GM18868 (cell line): Measurements from ENCODE around the gene HSPB2.

ENCODE experiments used
- ATAC-seq: cut with Tn5 transposase; IDR thresholded peaks from one replicate; pipeline ENCODE4 v1.9.1; 2021; ENCODE audit warnings: mild to moderate bottlenecking, moderate library complexity; ENCODE audit not compliant: unreplicated experiment

The HSPB2 gene

GRCh38 chr11:111937461-111937769, 24.9 kb downstream of the HSPB2 start:
- ATAC-seq = no peak

DNA sequence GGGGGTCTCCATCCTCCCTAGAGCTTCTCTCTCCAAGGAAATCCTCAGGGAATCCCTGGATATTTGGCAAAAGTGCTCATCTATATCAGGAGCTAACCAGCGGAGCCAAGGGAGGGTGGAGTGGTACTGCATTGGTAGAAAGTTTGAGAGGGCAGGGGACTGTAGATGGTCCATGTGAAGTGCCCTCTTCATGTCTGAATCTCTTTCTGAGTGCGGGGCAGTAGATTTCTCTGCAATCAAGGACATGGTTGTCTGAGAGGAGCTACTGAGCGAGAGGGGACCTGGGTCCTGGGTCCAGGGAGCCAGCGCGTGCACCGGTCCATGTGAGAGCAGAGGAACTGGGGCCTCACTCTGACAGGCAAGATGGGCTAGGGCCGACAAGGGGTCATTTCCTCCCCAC, 25.3 kb downstream of the HSPB2 start:
- no peak for ATAC-seq

- peak; percentile 94 for ATAC-seq
Measured at GRCh38 chr11:111938687-111939160, 26.2 kb downstream of the HSPB2 start.

DNA sequence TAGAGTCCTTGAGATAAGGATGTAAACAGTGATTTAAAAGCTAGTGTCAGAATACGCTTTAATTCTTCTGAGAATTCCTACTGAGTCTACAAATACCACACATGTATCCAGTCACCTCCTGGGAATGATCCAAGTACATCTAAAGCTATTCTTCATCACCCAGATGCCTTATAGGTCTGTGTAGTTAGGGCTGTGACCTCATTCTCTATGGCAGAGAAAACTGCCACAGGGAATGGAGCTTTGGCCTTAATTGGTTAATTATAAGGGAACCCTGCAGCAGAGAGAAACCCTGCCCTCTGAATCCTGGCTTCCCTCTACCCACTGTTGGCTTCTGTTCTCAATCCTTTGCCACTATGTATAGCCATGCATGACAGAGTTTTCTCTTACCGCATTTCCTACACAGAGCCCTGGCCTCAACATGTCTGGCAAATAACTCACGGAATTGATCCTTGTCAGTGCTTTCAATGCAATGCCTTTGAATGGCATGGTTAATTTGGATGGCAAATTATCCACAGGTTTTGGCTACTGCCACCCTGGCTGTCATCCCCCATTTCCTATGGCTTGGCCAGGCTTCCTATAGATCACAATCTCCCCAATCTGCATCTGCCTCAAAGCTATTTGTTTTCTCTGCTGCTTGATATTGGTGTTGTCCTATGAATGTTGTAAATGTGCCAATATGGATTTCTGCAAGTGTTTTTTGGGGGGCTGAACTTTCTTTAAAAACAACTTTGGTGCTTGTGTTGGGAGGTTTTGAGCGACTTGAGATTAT, 27.5 kb downstream of the HSPB2 start:
- no peak for ATAC-seq

DNA sequence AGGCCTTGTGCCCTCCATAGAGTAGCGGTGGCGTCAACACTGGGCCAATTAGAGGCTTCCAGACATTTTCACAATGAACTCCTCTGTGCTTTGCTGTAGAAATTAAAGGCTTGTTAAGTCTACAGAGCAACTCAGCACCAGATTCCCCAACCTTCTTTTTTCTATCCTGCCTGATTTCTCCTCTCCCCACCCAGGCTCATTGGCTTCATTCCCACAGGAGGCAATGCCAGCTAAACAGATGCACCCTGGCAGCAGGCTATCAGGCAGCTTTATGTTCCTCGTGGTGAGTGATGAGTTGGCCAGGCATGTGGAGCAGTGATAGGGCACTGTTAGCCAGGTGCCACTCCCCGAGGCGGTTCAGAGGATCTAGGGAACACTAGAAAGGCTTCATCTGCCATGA, 29.4 kb downstream of the HSPB2 start:
- no peak for ATAC-seq

DNA sequence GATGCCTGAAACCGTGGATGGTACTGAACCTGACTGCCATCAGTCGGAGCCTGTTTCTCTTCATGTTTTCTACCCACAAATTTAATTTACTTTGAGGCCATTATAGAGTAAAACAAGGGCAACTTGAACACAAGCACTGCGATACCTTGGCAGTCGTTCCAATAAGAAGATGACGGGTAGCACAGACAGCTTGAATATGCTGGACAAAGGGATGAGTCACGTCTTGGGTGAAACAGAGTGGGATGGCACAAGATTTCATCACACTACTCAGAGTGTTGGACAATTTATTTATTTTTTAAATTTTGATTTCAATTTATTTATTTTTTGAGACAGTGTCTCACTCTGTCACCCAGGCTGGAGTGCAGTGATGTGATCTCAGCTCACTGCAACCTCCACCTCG, 30.3 kb downstream of the HSPB2 start:
- ATAC-seq = no peak

GRCh38 chr11:111944139-111944538, 31.6 kb downstream of the HSPB2 start:
- no peak for ATAC-seq

GRCh38 chr11:111944651-111945051, 32.1 kb downstream of the HSPB2 start:
- ATAC-seq = no peak

GRCh38 chr11:111945198-111945597, 32.7 kb downstream of the HSPB2 start:
- ATAC-seq = no peak

DNA sequence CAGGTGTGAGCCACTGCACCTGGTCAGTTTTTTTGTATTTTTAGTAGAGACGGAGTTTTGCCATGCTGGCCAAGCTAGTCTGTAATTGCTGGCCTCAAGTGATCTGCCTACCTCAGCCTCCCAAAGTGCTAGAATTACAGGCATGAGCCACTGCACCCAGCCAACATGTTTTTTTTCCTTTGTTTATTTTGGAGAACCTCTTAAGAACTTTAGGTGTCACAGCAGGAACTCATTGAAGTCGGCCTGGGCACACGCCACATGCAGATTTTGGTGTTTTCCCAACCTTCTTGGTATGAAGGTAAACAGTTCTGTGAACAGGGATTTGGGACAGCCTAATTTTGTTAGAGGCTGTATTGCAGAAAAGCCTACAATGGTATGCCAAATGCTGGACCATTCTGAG, 34.0 kb downstream of the HSPB2 start:
- ATAC-seq = no peak

GRCh38 chr11:111947143-111947542, 34.6 kb downstream of the HSPB2 start:
- ATAC-seq = peak; percentile 54

GRCh38 chr11:111949519-111950426, 37.2 kb downstream of the HSPB2 start:
- no peak for ATAC-seq

- ATAC-seq = no peak
Measured at GRCh38 chr11:111951565-111951964, 39.0 kb downstream of the HSPB2 start.

DNA sequence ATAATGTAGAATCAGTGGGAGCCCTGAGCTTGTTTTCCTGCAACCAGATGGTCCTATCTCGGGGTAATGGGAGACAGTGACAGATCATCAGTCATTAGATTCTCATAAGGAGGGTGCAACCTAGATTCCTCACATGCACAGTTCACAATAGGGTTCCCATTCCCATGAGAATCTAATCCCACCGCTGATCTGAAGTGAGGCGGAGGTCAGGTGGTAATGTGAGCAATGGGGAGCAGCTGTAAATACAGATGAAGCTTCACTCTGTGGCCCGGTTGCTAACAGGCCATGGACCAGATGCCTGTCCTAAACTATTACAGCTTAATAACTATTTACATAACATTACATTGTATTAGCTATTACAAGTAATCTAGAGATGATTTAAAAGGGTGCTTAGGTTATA, 41.6 kb downstream of the HSPB2 start:
- no peak for ATAC-seq

DNA sequence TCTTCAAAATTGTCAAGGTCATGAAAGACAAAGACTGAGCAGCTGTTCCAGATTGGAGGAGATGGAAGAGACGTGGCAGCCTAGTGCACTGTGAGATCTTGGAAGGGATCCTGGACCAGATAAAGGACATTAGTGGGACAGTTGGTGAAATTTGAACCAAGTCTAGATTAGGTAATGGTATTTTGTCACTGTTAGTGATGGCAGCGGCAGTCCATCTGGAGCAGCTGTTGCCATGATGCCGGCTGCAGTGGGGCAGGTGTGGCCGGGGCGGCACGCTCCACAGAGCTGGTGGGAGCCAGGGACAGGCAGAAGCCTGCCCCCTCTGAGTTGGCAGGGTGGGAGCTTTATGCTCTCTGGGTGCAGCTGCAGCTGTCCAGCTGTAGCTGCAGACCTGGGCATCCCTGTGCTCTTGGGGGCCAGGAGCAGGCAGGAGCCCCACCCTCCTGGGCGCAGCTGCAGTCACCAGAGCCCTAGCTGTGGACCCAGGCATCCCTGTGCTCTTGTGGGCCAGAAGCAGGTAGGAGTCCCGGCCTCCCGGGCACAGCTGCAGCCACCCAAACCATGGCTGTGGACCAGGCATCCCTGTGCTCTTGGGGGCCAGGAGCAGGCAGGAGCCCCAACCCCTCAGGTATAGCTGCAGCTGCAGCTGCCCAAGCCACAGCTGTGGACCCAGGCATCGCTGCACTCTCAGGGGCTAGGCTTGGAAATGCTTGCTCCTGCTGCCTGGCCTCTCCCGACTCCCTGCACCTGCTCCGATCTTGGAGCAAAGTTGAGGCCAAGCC, 45.3 kb downstream of the HSPB2 start:
- ATAC-seq = no peak

GRCh38 chr11:111960916-111961315, 48.4 kb downstream of the HSPB2 start:
- ATAC-seq = no peak

GRCh38 chr11:111961389-111962300, 49.1 kb downstream of the HSPB2 start:
- no peak for ATAC-seq
